ENCODE results near the gene IKZF2.
A peak's percentile ranks its signal among the peaks of the same experiment; 100 is the strongest.
"Not testable (repeated sequence)": the region's sequence is repeated elsewhere in the genome, so short reads cannot be mapped to it uniquely, and the experiment has no call there.

IKZF2 gene

GRCh38 chr2:213032607-213033006 lies 118.8 kb downstream of the IKZF2 start:
- DNase-seq, result no peak

- no peak for DNase-seq
These were observed 128.4 kb downstream of the IKZF2 start for GRCh38 chr2:213022987-213023386.

GRCh38 chr2:213021971-213022899 lies 129.2 kb downstream of the IKZF2 start:
- DNase-seq, result peak in 1 of 2 donors; percentile 41

- DNase-seq, result not testable (repeated sequence)
These were observed 130.5 kb downstream of the IKZF2 start for GRCh38 chr2:213020913-213021312.

GRCh38 chr2:213020268-213020667 lies 131.1 kb downstream of the IKZF2 start:
- DNase-seq, result no peak

- no peak for DNase-seq
These were observed 132.0 kb downstream of the IKZF2 start for GRCh38 chr2:213019368-213019767.

GRCh38 chr2:213018340-213018901 lies 133.0 kb downstream of the IKZF2 start:
- no peak for DNase-seq

GRCh38 chr2:213017404-213017803 lies 134.0 kb downstream of the IKZF2 start:
- DNase-seq, result no peak

- no peak for DNase-seq
These were observed 134.4 kb downstream of the IKZF2 start for GRCh38 chr2:213016984-213017351.

GRCh38 chr2:213016166-213016983 lies 135.0 kb downstream of the IKZF2 start:
- no peak for DNase-seq

- DNase-seq, result peak; percentile 12 to 51
These were observed 135.8 kb downstream of the IKZF2 start for GRCh38 chr2:213015387-213016165.

- no peak for DNase-seq
These were observed 137.4 kb downstream of the IKZF2 start for GRCh38 chr2:213013979-213014378.

- no peak for DNase-seq
These were observed 139.9 kb downstream of the IKZF2 start for GRCh38 chr2:213011505-213011904.

- no peak for DNase-seq
These were observed 141.2 kb downstream of the IKZF2 start for GRCh38 chr2:213010106-213010779.

GRCh38 chr2:213007290-213007838 lies 144.0 kb downstream of the IKZF2 start:
- DNase-seq, result no peak

- no peak for DNase-seq
These were observed 147.1 kb downstream of the IKZF2 start for GRCh38 chr2:213004197-213004821.

- no peak for DNase-seq
These were observed 149.0 kb downstream of the IKZF2 start for GRCh38 chr2:213002383-213002782.

- DNase-seq, result peak in 1 of 2 donors; percentile 52
These were observed 150.0 kb downstream of the IKZF2 start for GRCh38 chr2:213001297-213001910.

- no peak for DNase-seq
These were observed 152.6 kb downstream of the IKZF2 start for GRCh38 chr2:212998626-212999359.

GRCh38 chr2:212997526-212998020 lies 153.8 kb downstream of the IKZF2 start:
- no peak for DNase-seq

Measured in CD4-positive, alpha-beta T cell treated with Interleukin-4 for 1 hour (primary cell).